CD4-positive, alpha-beta T cell (primary cell): Measurements from ENCODE around the gene SIX3. TPM values are rescaled to one million over a fixed set of nuclear protein-coding genes. Genes with fewer than 3 reads are reported as not detected.

Source experiments
- ATAC-seq: fragments of 200-7000 bp; cut with Tn5 transposase; one replicate; pipeline ENCODE4 v1.10.0; 2022; ENCODE audit warnings: mild to moderate bottlenecking; ENCODE audit not compliant: poor library complexity
- CTCF ChIA-PET: fragments of 350-600 bp; sonication (Branson Sonifier 250); formaldehyde crosslinking; loops from one replicate; lab custom pipeline; 2021; ENCODE audit warnings: antibody characterized with exemption, inconsistent platforms; lab: Charles Lee
- POLR2A ChIA-PET: fragments of 350-600 bp; sonication (Branson Sonifier 250); formaldehyde crosslinking; loops from one replicate; lab custom pipeline; 2021; ENCODE audit warnings: antibody characterized with exemption, inconsistent platforms; lab: Charles Lee
- DNase-seq, 14 experiments: peaks; one replicate each; pipeline ENCODE4 v3.0.0-alpha.2; 2013 to 2020; ENCODE audit warnings: mixed read lengths in 2 of 14
- H3K27ac ChIP-seq, 2 donors: one replicate each; pipeline versions ENCODE4 v1.5.1 to v1.7.0; 2013; ENCODE audit warnings: low read length in 2 of 2, low read depth in 1 of 2, mild to moderate bottlenecking in 1 of 2
- H3K27me3 ChIP-seq, 2 experiments: 1 replicate in 1 of 2; 2 replicates in 1 of 2; pipeline versions ENCODE4 v1.6.1 to v1.7.0; 2013; ENCODE audit warnings: low read length in 2 of 2, control low read depth in 1 of 2, mild to moderate bottlenecking in 1 of 2, moderate library complexity in 1 of 2; ENCODE audit not compliant: insufficient read depth in 2 of 2, control insufficient read depth in 1 of 2
- H3K36me3 ChIP-seq: one replicate; pipeline ENCODE4 v1.6.1; 2013; ENCODE audit warnings: low read length, control low read depth; ENCODE audit not compliant: insufficient read depth
- H3K4me1 ChIP-seq: one replicate; pipeline ENCODE4 v1.6.1; 2013; ENCODE audit warnings: low read length, control low read depth; ENCODE audit not compliant: insufficient read depth
- H3K4me3 ChIP-seq: one replicate; pipeline ENCODE4 v1.5.1; 2013; ENCODE audit warnings: mild to moderate bottlenecking, low read length, moderate library complexity
- H3K9me3 ChIP-seq, 2 experiments: 1 replicate in 1 of 2; 2 replicates in 1 of 2; pipeline versions ENCODE4 v1.6.1 to v1.7.0; 2013; ENCODE audit warnings: low read length in 2 of 2, mild to moderate bottlenecking in 2 of 2, control low read depth in 1 of 2, moderate library complexity in 1 of 2; ENCODE audit not compliant: control insufficient read depth in 1 of 2, insufficient read depth in 1 of 2
- H3K27ac Mint-ChIP-seq: one replicate; pipeline ENCODE4 v1.8.0; 2020; ENCODE audit warnings: mixed read lengths
- H3K27me3 Mint-ChIP-seq: one replicate; pipeline ENCODE4 v1.8.0; 2021; ENCODE audit warnings: mixed read lengths
- H3K36me3 Mint-ChIP-seq: one replicate; pipeline ENCODE4 v1.8.0; 2021; ENCODE audit warnings: low read depth, mixed read lengths
- H3K4me1 Mint-ChIP-seq: one replicate; pipeline ENCODE4 v1.8.0; 2021; ENCODE audit warnings: low read depth, mixed read lengths
- H3K4me3 Mint-ChIP-seq: one replicate; pipeline ENCODE4 v1.8.0; 2020; ENCODE audit warnings: mild to moderate bottlenecking, mixed read lengths
- H3K9me3 Mint-ChIP-seq: one replicate; pipeline ENCODE4 v1.8.0; 2020; ENCODE audit warnings: mixed read lengths
- CTCF ChIP-seq: fragments of 200-600 bp; IDR thresholded peaks from one replicate; pipeline ENCODE4 v1.8.0; 2022; ENCODE audit warnings: antibody characterized with exemption, mild to moderate bottlenecking
- intact Hi-C, 2 experiments: fragments of 100-400 bp; cut with DNase I in 1 of 2; cut with micrococcal nuclease in 1 of 2; formaldehyde crosslinking; loops; one replicate each; pipeline versions ENCODE4 v1.15.1 to v1.9.0; 2023 to 2025; cut with DNase I, micrococcal nuclease
- total RNA-seq, 174 experiments: library from RNA in 2 of 174; stranded (reverse) in 2 of 174; gene quantifications; one replicate each; pipeline ENCODE4 v1.2.3 and lab custom pipeline; 2021 to 2026

The SIX3 gene
- total RNA-seq, 2 experiments from 2014 or later, result not detected

- intact Hi-C loops, result no loop called here
- Histone ChIP-seq H3K36me3 (no peaks in the 10 kb centered on the region), H3K9me3 (peaks cover 5 to 13% of the 10 kb centered on the region in 2 experiments), H3K4me3 (no peak overlapping the region), H3K27ac (no peak overlapping the region), H3K27me3 (peaks cover 7 to 8% of the 10 kb centered on the region in 2 experiments), H3K4me1 (no peaks in the 10 kb centered on the region)
- Mint-ChIP-seq H3K4me3 (no peak overlapping the region), H3K4me1 (no peaks in the 10 kb centered on the region), H3K36me3 (no peaks in the 10 kb centered on the region), H3K27me3 (peaks cover 41% of the 10 kb centered on the region), H3K27ac (no peak overlapping the region), H3K9me3 (peaks cover under 1% of the 10 kb centered on the region)
- DNase-seq, result no peak
- ChIA-PET POLR2A (no interaction called here), CTCF (no interaction called here)
- no peak for ATAC-seq
- TF ChIP-seq CTCF, result no peak
These were observed 34.5 kb upstream of the SIX3 start for GRCh38 chr2:44906972-44907371.

GRCh38 chr2:44909831-44910230, 31.7 kb upstream of the SIX3 start:
- peaks cover 38% of the 10 kb centered on the region for H3K27me3 Mint-ChIP-seq
- no peak overlapping the region for H3K4me3 Mint-ChIP-seq
- Histone ChIP-seq H3K27me3 (peaks cover 7 to 8% of the 10 kb centered on the region in 2 experiments), H3K36me3 (no peaks in the 10 kb centered on the region), H3K4me1 (no peaks in the 10 kb centered on the region), H3K9me3 (peaks cover 5 to 16% of the 10 kb centered on the region in 2 experiments), H3K4me3 (no peak overlapping the region), H3K27ac (no peak overlapping the region)
- no peak for TF ChIP-seq CTCF
- H3K4me1 Mint-ChIP-seq, result no peaks in the 10 kb centered on the region
- intact Hi-C loops, result no loop called here
- no peak for ATAC-seq
- CTCF ChIA-PET, result no interaction called here
- no peak overlapping the region for H3K27ac Mint-ChIP-seq
- no peak for DNase-seq
- H3K36me3 Mint-ChIP-seq, result no peaks in the 10 kb centered on the region
- POLR2A ChIA-PET, result no interaction called here
- peaks cover 2% of the 10 kb centered on the region for H3K9me3 Mint-ChIP-seq

- ATAC-seq (no peak), DNase-seq (no peak)
- peaks cover 2% of the 10 kb centered on the region for H3K9me3 Mint-ChIP-seq
- TF ChIP-seq CTCF, result no peak
- Histone ChIP-seq H3K9me3 (peaks cover 5 to 9% of the 10 kb centered on the region in 2 experiments), H3K4me1 (no peaks in the 10 kb centered on the region), H3K36me3 (no peaks in the 10 kb centered on the region), H3K4me3 (no peak overlapping the region), H3K27ac (no peak overlapping the region), H3K27me3 (peaks cover 0 to 2% of the 10 kb centered on the region in 2 experiments)
- intact Hi-C loops, result no loop called here
- no peak overlapping the region for H3K4me3 Mint-ChIP-seq
- H3K36me3 Mint-ChIP-seq, result no peaks in the 10 kb centered on the region
- H3K27me3 Mint-ChIP-seq, result peaks cover 40% of the 10 kb centered on the region
- H3K27ac Mint-ChIP-seq, result no peak overlapping the region
- no peaks in the 10 kb centered on the region for H3K4me1 Mint-ChIP-seq
- POLR2A ChIA-PET, result no interaction called here
- CTCF ChIA-PET, result no interaction called here
These were observed 28.8 kb upstream of the SIX3 start for GRCh38 chr2:44912660-44913059.
